Lower lobe of right lung (tissue), 2 donors: ENCODE data around the gene ME3. TPM values are rescaled to one million over a fixed set of nuclear protein-coding genes. Genes with fewer than 3 reads are reported as not detected.
"Not testable (repeated sequence)": the region's sequence is repeated elsewhere in the genome, so short reads cannot be mapped to it uniquely, and the experiment has no call there.

Source experiments
- ATAC-seq, 2 donors: fragments of 200-7000 bp; cut with Tn5 transposase; one replicate each; pipeline ENCODE4 v1.9.1; 2020 to 2022; ENCODE audit warnings: mild to moderate bottlenecking in 2 of 2, moderate library complexity in 2 of 2
- DNase-seq: peaks from one replicate; pipeline ENCODE4 v3.0.0-alpha.2; 2020
- H3K27ac ChIP-seq: fragments of 200-600 bp; one replicate; pipeline ENCODE4 v1.8.0; 2022
- H3K27me3 ChIP-seq: fragments of 200-600 bp; one replicate; pipeline ENCODE4 v1.8.0; 2022; ENCODE audit warnings: low read depth
- H3K36me3 ChIP-seq: fragments of 200-600 bp; one replicate; pipeline ENCODE4 v1.8.0; 2022; ENCODE audit warnings: mild to moderate bottlenecking
- H3K4me1 ChIP-seq: fragments of 200-600 bp; one replicate; pipeline ENCODE4 v1.8.0; 2022
- H3K4me3 ChIP-seq: fragments of 200-600 bp; one replicate; pipeline ENCODE4 v1.8.0; 2022; ENCODE audit warnings: mild to moderate bottlenecking
- H3K9me3 ChIP-seq: fragments of 200-600 bp; one replicate; pipeline ENCODE4 v1.8.0; 2022
- intact Hi-C: fragments of 100-400 bp; cut with DNase I; formaldehyde crosslinking; loops from one replicate; pipeline ENCODE4 v1.11.0; 2022
- total RNA-seq: library from RNA; stranded (reverse); fragmentation: NEBNext Ultra II Directional; extraction: Animal tissue kit (Norgen Biotek cat#: 25700); gene quantifications from one replicate; pipeline ENCODE4 v1.2.1, GENCODE V29; 2021
- TF ChIP-seq, protein P1 (sequence below): fragments of 200-600 bp; IDR thresholded peaks from one replicate; pipeline ENCODE4 v1.8.0; 2022; ENCODE audit warnings: antibody characterized with exemption, mild to moderate bottlenecking
- donor health status: DM: no; HTN: yes; CAD: no; lungs with severe emphysema.

Gene ME3
- total RNA-seq, 1 donor from 2014 or later: 18.6 TPM

DNA sequence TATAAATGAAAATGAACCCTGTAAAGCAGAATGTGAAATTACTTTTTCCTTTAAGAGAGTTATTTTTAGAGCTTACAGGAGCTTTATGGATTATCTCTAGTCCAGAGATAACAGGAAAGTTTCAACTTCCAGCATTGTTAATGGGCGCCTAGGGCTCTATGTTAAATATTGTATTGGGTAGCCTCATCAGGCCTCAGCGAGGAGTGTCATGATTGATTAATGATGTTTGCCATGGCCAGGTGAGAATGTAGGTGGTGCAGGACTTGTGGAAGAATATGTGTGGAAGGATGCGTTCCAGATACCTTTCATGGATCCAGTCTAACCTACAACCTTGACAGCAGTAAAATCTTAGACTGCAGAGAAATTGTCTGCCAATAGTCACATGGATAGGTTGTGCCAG, 50.6 kb downstream of the ME3 start:
- no peak overlapping the region for H3K27ac ChIP-seq
- no peaks in the 10 kb centered on the region for H3K27me3 ChIP-seq
- H3K4me3 ChIP-seq: no peak overlapping the region
- DNase-seq (no peak), ATAC-seq (no peak)
- H3K9me3 ChIP-seq: no peaks in the 10 kb centered on the region
- no peaks in the 10 kb centered on the region for H3K36me3 ChIP-seq
- no peaks in the 10 kb centered on the region for H3K4me1 ChIP-seq
- intact Hi-C loops: no loop called here
- TF ChIP-seq, protein P1, sequence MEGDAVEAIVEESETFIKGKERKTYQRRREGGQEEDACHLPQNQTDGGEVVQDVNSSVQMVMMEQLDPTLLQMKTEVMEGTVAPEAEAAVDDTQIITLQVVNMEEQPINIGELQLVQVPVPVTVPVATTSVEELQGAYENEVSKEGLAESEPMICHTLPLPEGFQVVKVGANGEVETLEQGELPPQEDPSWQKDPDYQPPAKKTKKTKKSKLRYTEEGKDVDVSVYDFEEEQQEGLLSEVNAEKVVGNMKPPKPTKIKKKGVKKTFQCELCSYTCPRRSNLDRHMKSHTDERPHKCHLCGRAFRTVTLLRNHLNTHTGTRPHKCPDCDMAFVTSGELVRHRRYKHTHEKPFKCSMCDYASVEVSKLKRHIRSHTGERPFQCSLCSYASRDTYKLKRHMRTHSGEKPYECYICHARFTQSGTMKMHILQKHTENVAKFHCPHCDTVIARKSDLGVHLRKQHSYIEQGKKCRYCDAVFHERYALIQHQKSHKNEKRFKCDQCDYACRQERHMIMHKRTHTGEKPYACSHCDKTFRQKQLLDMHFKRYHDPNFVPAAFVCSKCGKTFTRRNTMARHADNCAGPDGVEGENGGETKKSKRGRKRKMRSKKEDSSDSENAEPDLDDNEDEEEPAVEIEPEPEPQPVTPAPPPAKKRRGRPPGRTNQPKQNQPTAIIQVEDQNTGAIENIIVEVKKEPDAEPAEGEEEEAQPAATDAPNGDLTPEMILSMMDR: no peak

DNA sequence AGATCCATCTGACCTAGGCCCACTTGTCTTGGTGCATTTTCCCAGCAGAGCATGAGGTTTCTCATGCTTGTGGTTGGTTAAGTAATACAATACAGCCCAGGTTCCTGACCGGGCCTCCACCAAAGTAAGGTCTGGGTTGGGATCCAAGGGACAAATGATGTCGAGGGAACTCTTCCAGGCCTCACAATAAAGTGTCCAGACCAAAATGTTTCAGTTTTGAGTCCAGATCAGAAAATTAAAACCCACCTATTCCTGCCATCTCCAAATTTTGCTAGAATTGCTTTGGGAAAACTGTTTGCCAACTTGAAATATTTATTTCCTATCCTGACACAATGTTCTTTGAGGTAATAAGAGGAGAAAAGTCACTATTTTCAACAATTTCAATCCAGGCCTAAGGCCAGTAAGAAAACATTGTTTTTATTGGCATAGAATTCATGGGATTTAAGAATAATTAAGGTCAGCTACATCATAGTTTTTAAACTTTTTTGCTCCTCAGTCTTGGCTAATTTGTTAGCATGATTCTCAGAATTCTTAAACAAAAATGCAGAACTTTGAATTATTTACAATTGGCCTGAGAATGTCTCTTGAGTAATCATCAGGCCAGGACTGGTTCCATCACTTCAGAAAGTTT, 51.4 kb downstream of the ME3 start:
- H3K4me3 ChIP-seq: no peak overlapping the region
- H3K4me1 ChIP-seq: no peaks in the 10 kb centered on the region
- H3K9me3 ChIP-seq: no peaks in the 10 kb centered on the region
- peak overlapping the region; percentile 13 for H3K27ac ChIP-seq
- H3K27me3 ChIP-seq: no peaks in the 10 kb centered on the region
- no peak for ATAC-seq
- H3K36me3 ChIP-seq: no peaks in the 10 kb centered on the region
- intact Hi-C loops: no loop called here
- TF ChIP-seq, protein P1: no peak
- no peak for DNase-seq

DNA sequence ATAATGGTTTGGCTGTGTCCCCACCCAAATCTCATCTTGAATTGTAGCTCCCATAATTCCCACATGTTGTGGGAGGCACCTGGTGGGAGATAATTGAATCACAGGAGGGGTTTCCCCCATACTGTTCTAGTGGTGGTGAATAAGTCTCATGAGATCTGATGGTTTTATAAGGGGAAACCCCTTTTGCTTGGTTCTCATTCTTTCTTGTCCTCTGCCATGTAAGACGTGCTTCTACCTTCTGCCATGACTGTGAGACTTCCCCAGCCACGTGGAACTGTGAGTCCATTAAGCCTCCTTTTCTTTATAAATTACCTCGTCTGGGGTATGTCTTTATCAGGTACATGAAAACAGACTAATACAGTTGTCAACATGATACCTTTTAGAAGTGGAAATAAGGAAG, 53.0 kb downstream of the ME3 start:
- H3K36me3 ChIP-seq, H3K27ac ChIP-seq, H3K4me3 ChIP-seq, H3K9me3 ChIP-seq, DNase-seq, intact Hi-C loops, H3K4me1 ChIP-seq, H3K27me3 ChIP-seq, ATAC-seq: not testable (repeated sequence)

DNA sequence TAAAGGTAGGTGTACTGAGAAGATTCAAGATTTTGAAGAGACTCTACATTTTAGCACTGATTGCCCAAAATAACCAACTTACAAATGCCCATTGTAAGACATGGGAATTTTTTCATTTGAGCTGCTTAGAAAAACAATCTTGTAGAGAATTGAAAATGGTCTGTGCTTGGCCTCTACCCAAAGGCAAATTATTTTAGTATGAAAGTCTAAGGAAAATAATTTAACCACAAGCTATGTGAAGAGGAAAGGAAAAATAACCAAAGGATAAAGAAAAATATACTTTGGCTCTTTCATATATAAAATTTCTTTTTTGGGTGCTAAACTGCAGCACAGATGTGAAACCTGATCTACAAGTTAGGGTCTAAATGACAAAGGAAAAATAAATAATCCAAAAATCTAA, 54.9 kb downstream of the ME3 start:
- no peaks in the 10 kb centered on the region for H3K9me3 ChIP-seq
- H3K4me1 ChIP-seq: no peaks in the 10 kb centered on the region
- intact Hi-C loops: no loop called here
- no peak overlapping the region for H3K27ac ChIP-seq
- H3K36me3 ChIP-seq: no peaks in the 10 kb centered on the region
- TF ChIP-seq, protein P1: no peak
- no peak overlapping the region for H3K4me3 ChIP-seq
- H3K27me3 ChIP-seq: no peaks in the 10 kb centered on the region
- DNase-seq: no peak
- no peak for ATAC-seq

DNA sequence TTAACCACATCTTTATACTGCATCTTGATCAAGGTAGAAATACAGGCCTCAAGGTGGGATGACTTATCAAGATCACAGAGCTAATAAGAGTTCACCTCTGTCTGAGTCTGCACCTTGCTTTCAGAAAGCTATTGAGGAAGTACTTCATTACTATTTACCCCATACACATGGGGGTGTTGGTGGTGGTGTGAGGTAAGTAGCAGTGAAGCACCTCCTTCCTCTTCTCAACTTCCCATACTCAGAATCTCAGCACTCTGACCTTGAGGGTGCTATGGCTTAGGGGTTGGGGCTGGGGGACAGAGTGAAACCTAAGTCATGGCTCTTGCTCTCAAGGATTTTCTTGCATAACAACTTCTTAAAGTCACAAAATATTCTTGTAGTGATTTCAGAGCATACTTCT, 56.9 kb downstream of the ME3 start:
- Histone ChIP-seq H3K9me3 (no peaks in the 10 kb centered on the region), H3K4me1 (no peaks in the 10 kb centered on the region), H3K36me3 (no peaks in the 10 kb centered on the region), H3K4me3 (no peak overlapping the region), H3K27me3 (no peaks in the 10 kb centered on the region), H3K27ac (no peak overlapping the region)
- DNase-seq (no peak), ATAC-seq (peak in 1 of 2 donors; percentile 9)
- TF ChIP-seq, protein P1: no peak
- intact Hi-C loops: no loop called here

DNA sequence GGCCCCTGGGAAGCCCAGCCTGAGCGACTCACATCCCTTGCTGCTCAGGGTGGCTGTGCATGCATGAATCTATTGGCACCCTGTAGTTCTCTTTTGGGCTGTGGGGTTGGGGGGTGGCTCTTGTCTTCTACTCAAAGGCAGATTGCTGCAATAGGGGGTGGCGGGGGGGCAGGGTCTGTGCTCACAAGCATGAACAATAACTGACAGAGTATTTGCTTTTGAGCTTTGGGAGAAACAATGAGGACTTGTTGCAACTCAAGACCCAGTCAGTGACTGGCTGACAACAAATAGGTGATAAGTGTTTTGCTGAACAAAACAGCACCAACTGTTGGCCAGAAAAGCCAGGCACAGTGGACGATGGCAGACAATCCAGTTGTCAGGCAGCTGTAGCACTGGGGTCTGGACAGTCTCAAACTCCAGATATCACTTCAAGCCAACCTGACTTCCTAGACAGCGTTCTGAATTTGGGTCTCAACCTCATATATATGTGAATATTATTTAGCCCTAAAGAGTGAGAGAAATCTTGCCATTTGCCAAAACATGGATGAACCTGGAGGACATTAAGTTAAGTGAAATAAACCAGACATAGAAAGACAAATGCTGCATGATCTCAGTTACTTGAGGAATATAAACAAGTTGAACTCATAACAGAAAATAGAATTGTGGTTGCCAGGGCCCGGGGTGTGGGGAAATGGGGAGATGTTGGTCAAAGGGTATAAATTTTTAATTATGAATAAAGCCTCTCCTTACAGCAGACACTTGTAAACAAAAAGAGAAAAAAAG, 61.7 kb downstream of the ME3 start:
- Histone ChIP-seq H3K36me3 (no peaks in the 10 kb centered on the region), H3K27ac (no peak overlapping the region)
- intact Hi-C loops: no loop called here

More for the DNA sequence above, 61.7 kb downstream of the ME3 start:
- ATAC-seq: no peak
- TF ChIP-seq, protein P1: no peak
- no peaks in the 10 kb centered on the region for H3K9me3 ChIP-seq
- no peak for DNase-seq
- no peak overlapping the region for H3K4me3 ChIP-seq
- no peaks in the 10 kb centered on the region for H3K27me3 ChIP-seq
- peaks cover 23% of the 10 kb centered on the region for H3K4me1 ChIP-seq
